ENCODE data around the gene CPO. TPM values are rescaled to one million over a fixed set of nuclear protein-coding genes. Genes with fewer than 3 reads are reported as not detected.

The CPO gene
- total RNA-seq, 3 donors from 2014 or later: not detected

DNA sequence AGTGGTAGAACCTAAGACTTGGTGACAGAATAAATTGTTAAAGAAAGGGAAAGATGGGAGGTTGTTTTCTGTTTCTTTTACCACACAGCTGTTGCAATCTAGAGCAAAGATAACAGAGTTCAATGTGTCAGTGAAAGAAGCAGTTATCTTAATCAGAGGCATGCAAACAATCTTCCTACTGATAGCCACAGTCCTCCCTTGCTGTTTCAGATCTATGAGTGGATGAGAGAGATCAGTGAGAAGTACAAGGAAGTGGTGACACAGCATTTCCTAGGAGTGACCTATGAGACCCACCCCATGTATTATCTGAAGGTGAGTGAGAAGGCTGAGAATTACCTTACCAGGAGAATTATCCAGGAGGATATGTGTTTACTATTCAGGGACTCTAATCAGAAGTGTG lies 15.9 kb downstream of the CPO start:
- no peaks in the 10 kb centered on the region for H3K36me3 Mint-ChIP-seq (ENCODE audit: insufficient read depth)
- no peak for DNase-seq
- no peak overlapping the region for H3K4me3 Mint-ChIP-seq
- no peak for ATAC-seq
- peaks cover 14% of the 10 kb centered on the region for H3K9me3 Mint-ChIP-seq
- no peaks in the 10 kb centered on the region for H3K27me3 Mint-ChIP-seq (ENCODE audit: low read depth)
- H3K4me1 Mint-ChIP-seq (ENCODE audit: low read depth): no peaks in the 10 kb centered on the region

DNA sequence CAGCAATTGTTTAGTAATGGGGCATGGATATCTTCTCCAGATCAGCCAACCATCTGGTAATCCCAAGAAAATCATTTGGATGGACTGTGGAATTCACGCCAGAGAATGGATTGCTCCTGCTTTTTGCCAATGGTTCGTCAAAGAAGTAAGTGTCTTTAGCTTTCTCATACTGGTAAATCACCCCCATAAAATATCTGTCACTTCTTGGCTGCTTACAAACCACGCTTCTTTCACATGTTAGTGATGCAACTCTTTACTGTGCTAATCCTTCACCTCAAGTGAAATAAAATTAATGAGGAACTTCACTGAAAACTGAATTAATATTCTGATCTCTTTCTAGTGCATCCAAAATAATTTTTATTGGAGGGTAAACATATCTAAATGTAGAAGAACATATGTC lies 18.9 kb downstream of the CPO start:
- no peaks in the 10 kb centered on the region for H3K4me1 Mint-ChIP-seq (ENCODE audit: low read depth)
- no peaks in the 10 kb centered on the region for H3K36me3 Mint-ChIP-seq (ENCODE audit: insufficient read depth)

DNA sequence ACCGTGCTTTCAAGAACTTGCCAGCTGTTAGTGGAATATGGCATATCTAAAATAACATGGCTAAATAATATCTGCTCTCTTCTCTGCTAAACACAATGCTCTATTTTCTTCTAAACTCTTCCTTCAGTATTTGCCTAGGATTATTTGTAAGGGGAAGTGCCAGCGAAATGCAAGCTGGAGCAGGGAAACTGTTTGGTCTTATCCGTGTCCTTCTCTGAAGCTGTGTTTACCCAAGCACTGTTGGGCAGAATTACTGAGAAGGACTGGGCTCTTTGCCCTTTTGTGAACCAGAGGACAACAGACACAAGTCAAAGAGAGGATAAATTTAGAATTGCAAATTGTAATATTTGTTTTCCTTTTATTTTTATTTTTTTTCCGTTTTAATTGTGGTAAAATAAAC lies 23.6 kb downstream of the CPO start:
- Mint-ChIP-seq H3K27me3 (ENCODE audit: low read depth) (no peaks in the 10 kb centered on the region), H3K4me1 (ENCODE audit: low read depth) (no peaks in the 10 kb centered on the region), H3K9me3 (no peaks in the 10 kb centered on the region), H3K36me3 (ENCODE audit: insufficient read depth) (no peaks in the 10 kb centered on the region), H3K4me3 (no peak overlapping the region)
- DNase-seq (no peak), ATAC-seq (no peak)

More for the DNA sequence above, 18.9 kb downstream of the CPO start:
- Mint-ChIP-seq H3K4me3 (no peak overlapping the region), H3K9me3 (peaks cover 13% of the 10 kb centered on the region), H3K27me3 (ENCODE audit: low read depth) (no peaks in the 10 kb centered on the region)
- ATAC-seq (no peak), DNase-seq (no peak)

DNA sequence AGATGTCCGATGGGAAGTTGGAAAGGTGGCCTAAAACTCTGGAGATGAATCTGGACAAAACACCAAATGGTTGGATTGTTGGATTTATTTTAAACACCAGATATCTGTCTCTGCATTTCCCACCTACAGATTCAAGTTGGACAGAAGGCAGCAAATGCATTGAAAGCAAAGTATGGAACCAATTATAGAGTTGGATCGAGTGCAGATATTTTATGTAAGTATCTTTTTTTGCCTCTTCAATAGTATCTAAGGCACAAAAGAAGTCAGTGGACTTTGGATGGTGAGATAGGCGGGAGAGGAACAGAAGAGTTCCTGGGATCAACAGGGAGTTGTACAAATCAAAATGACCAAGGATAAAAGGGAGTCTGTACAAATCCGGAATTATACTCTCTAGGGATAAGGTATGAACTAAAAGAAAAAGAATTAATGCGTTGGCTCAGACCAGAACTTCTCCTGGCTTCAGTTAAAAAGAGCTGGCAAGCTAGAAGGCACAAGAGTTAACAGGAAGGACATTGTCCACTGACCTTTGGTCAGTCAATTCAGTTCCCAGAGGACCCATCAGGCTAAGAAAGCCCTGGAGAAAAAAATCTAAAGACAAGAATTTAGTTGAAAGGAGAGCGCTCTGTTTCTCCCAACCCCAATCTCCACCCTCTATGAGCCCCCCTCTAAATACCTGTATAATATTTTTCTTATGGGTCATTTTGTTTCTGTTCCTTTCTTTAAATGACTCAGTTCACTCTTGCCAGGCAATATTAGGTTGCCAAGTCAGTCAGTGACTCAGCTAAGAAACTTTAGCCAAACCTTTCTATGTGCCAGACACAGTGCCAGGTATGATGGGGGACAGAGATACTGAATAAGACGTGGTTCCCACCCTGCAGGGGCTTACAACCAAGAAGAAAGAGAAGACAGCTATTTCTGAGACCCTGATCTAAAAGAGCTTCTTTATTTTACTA lies 29.1 kb downstream of the CPO start:
- H3K4me3 Mint-ChIP-seq: no peak overlapping the region
- no peaks in the 10 kb centered on the region for H3K4me1 Mint-ChIP-seq (ENCODE audit: low read depth)
- H3K9me3 Mint-ChIP-seq: no peaks in the 10 kb centered on the region
- ATAC-seq: no peak
- no peak for DNase-seq
- H3K36me3 Mint-ChIP-seq (ENCODE audit: insufficient read depth): no peaks in the 10 kb centered on the region
- H3K27me3 Mint-ChIP-seq (ENCODE audit: low read depth): no peaks in the 10 kb centered on the region

DNA sequence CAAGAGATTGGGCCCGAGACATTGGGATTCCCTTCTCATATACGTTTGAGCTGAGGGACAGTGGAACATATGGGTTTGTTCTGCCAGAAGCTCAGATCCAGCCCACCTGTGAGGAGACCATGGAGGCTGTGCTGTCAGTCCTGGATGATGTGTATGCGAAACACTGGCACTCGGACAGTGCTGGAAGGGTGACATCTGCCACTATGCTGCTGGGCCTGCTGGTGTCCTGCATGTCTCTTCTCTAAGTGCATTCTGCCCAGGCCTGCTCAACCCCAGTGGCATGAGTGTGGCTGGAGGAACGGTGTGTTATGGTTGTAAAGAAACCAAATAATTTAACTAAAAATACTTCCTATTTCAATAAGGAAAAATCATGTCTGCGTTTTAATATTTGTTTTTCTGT lies 29.9 kb downstream of the CPO start:
- peaks cover 3% of the 10 kb centered on the region for H3K27me3 Mint-ChIP-seq (ENCODE audit: low read depth)
- H3K4me1 Mint-ChIP-seq (ENCODE audit: low read depth): no peaks in the 10 kb centered on the region
- no peak for ATAC-seq
- no peak overlapping the region for H3K4me3 Mint-ChIP-seq
- H3K36me3 Mint-ChIP-seq (ENCODE audit: insufficient read depth): no peaks in the 10 kb centered on the region
- DNase-seq: no peak
- H3K9me3 Mint-ChIP-seq: no peaks in the 10 kb centered on the region

DNA sequence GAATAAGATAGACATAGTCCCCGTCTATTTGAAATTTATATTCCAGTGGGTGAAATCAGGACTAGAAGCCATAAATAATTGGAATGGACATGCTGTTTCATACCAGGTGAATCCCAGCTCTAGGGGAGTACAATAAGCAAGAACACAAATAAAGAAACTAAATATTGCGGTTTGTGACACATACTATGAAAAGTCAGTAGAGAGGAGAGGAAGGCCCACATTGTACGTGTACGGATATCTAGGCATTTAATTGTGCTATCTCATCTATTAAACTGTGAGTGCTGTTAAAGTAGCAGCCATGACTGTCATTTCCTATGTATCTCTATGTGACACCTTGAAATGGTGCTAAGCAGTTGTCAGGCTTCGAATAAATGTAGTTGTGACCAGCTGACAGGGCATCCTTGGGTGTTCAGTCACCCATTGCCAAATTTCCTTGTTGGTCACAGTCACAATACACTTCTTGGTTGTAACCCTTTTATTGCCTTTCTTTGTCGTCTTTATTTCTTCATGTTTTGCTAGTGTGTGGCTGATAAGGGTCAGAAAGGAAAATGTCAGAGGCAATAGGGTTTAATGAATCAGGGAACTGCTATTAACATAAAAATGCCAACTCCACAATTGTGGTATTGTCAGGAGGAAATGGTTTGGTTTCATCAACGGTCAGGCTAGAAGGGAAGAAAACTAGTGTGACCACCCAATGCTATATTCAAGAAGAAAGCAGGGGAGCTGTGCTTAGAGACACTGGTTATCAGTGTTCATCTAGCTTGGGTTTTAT lies 31.5 kb downstream of the CPO start:
- Mint-ChIP-seq H3K4me3 (no peak overlapping the region), H3K36me3 (ENCODE audit: insufficient read depth) (peaks cover 2% of the 10 kb centered on the region), H3K4me1 (ENCODE audit: low read depth) (no peaks in the 10 kb centered on the region), H3K9me3 (peaks cover 5% of the 10 kb centered on the region), H3K27me3 (ENCODE audit: low read depth) (peaks cover 8% of the 10 kb centered on the region)
- DNase-seq (no peak), ATAC-seq (no peak)

DNA sequence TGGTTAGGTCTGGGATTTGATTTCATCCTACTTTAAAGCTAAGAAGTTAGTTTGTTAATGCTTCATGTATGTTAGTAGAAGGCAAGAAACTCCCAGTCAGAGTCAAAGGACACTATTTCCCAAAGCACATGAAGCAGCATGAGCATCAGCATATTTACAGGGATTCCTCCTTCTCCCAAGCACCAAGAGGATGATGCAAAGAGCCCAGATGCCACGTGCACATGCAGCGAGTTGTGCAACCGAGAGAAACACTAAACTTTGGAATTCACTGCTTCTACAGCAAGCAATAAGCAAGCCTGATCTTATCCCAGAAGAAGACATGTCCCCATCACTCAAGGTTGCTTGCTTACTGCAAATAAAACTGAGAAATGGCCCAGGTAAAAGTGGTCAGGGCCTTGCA lies 32.5 kb downstream of the CPO start:
- peaks cover 2% of the 10 kb centered on the region for H3K36me3 Mint-ChIP-seq (ENCODE audit: insufficient read depth)
- peaks cover 5% of the 10 kb centered on the region for H3K9me3 Mint-ChIP-seq
- peaks cover 8% of the 10 kb centered on the region for H3K27me3 Mint-ChIP-seq (ENCODE audit: low read depth)
- ATAC-seq: no peak
- no peaks in the 10 kb centered on the region for H3K4me1 Mint-ChIP-seq (ENCODE audit: low read depth)
- no peak overlapping the region for H3K4me3 Mint-ChIP-seq
- no peak for DNase-seq

DNA sequence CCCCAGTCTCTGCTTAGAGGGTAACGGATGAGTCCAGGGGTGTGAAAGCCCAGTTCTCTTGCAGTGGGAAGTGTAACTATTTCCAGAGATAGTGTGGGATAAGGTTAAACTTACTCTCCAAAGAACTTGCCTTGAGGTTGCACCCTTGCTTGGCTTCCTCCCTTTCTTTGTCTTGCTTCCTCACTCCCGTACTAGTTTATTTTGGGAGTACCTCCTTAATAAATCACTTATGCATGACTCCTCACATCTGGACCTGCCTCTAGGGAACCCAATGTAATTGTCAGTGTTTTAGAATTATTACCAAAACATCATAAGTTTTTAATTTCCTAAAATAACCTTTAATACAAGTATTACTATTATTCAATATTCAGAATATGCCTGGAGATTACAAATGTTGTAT lies 35.2 kb downstream of the CPO start:
- H3K27me3 Mint-ChIP-seq (ENCODE audit: low read depth): peaks cover 8% of the 10 kb centered on the region
- DNase-seq (no peak), ATAC-seq (no peak)
- no peak overlapping the region for H3K4me3 Mint-ChIP-seq
- H3K36me3 Mint-ChIP-seq (ENCODE audit: insufficient read depth): peaks cover 2% of the 10 kb centered on the region
- H3K9me3 Mint-ChIP-seq: peaks cover 5% of the 10 kb centered on the region
- H3K4me1 Mint-ChIP-seq (ENCODE audit: low read depth): no peaks in the 10 kb centered on the region

DNA sequence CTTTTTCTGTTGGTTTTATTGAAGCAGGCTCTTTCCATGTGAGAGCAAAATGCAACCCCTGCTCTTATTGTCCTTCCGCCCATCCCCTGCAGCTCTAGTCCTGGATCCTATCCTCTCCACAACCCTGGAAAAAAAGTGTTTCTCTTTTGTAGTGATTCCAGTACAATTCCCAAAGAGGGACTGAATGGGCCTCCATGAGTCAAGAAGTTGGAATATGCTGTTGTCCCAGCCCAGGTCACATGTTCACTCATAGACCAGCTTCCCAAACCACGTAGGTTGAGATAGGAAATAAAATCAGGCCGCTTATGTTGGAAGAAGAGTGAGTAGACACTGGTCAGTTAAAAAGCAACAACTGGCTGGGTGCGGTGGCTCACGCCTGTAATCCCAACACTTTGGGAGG lies 39.4 kb downstream of the CPO start:
- Mint-ChIP-seq H3K4me3 (no peak overlapping the region), H3K4me1 (ENCODE audit: low read depth) (peaks cover 5% of the 10 kb centered on the region), H3K36me3 (ENCODE audit: insufficient read depth) (peaks cover 2% of the 10 kb centered on the region), H3K27me3 (ENCODE audit: low read depth) (peaks cover 8% of the 10 kb centered on the region), H3K9me3 (peaks cover 5% of the 10 kb centered on the region)
- no peak for ATAC-seq
- no peak for DNase-seq

DNA sequence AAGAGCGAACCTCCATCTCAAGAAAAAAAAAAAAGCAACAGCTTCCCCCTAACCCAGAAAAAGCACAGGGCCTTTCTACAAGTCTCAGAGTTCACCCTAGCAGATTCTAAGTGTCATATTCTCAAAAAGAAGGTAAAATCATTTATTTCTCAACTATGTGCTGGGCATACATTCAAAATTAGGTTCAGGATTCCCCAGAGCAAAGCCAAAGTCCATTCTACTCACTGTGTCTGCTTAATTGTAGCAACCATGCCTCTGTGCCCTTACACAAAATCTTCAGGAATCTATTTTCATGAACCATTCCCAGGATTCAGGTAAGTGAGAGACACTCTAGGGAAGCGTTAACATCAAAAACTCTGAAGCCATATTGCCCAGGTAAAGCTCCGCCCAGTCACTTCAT lies 40.0 kb downstream of the CPO start:
- no peak overlapping the region for H3K4me3 Mint-ChIP-seq
- peaks cover 2% of the 10 kb centered on the region for H3K36me3 Mint-ChIP-seq (ENCODE audit: insufficient read depth)
- DNase-seq: no peak
- no peak for ATAC-seq
- peaks cover 5% of the 10 kb centered on the region for H3K9me3 Mint-ChIP-seq
- H3K27me3 Mint-ChIP-seq (ENCODE audit: low read depth): peaks cover 5% of the 10 kb centered on the region
- H3K4me1 Mint-ChIP-seq (ENCODE audit: low read depth): peaks cover 5% of the 10 kb centered on the region

DNA sequence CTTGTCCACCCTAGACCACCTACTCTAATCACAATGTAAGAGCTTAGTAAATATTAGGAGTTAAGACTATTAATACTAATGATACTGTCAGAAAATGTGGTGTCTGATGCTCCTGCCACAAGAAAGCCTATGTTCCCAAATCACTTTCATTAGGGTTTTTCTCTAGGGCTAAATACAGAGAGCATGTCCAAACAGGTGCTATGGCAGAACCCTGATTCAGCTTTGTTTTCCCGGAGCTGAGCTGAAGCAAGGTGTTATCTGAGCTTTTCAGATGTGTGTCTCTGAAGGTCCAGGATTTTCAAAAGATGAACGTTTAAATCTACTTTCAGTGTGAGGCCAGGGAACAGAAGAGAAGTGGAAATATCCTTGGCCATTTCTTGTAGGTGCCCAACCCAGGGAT lies 40.6 kb downstream of the CPO start:
- Mint-ChIP-seq H3K9me3 (peaks cover 5% of the 10 kb centered on the region), H3K27me3 (ENCODE audit: low read depth) (peaks cover 5% of the 10 kb centered on the region), H3K36me3 (ENCODE audit: insufficient read depth) (peaks cover 2% of the 10 kb centered on the region), H3K4me1 (ENCODE audit: low read depth) (peaks cover 5% of the 10 kb centered on the region), H3K4me3 (no peak overlapping the region)
- DNase-seq (no peak), ATAC-seq (no peak)

DNA sequence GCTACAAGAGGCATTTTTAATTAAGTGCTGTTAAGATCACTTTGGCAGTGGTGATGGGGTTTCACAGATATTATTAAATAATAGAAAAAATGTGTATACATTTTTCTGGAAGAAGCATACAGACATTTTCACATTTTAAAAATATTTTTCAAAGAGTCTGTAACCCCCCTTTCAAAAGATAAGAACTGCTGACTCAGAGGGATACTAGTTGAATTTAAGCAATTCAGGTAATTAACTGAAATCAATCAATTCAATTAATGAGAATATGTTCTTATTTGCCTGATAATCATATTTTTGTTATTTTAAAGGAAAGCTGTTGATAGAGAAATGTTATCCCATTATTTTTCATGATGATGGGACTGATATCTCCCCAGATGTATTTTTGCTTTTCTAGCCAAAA lies 41.1 kb downstream of the CPO start:
- Mint-ChIP-seq H3K9me3 (peaks cover 3% of the 10 kb centered on the region), H3K36me3 (ENCODE audit: insufficient read depth) (peaks cover under 1% of the 10 kb centered on the region), H3K4me3 (no peak overlapping the region), H3K4me1 (ENCODE audit: low read depth) (peaks cover 5% of the 10 kb centered on the region), H3K27me3 (ENCODE audit: low read depth) (peaks cover 4% of the 10 kb centered on the region)
- DNase-seq (no peak), ATAC-seq (no peak)

DNA sequence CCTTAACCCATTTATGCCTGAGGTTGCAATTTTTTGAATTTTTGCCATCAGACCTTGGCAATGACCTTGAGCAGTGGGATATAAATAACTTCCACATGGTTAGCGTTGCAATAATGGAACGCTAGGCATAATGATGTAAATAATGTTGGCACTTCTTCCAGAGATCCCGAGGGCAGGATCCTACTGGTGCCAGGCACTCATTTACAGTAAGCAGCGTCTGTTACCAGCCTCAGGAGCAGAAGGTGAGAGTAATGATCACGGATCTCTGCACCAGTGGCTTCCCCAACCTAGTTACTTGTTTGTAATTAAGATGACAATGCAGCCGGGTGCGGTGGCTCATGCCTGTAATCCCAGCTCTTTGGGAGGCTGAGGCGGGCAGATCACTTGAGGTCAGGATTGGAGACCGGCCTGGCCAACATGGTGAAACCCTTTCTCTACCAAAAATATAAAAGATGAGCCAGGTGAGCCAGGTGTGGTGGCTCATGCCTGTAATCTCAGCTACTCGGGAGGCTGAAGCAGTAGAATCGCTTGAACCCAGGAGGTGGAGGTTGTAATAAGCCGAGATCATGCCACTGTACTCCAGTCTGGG lies 41.9 kb downstream of the CPO start:
- Mint-ChIP-seq H3K36me3 (ENCODE audit: insufficient read depth) (no peaks in the 10 kb centered on the region), H3K27me3 (ENCODE audit: low read depth) (no peaks in the 10 kb centered on the region), H3K4me1 (ENCODE audit: low read depth) (peaks cover 5% of the 10 kb centered on the region), H3K4me3 (no peak overlapping the region), H3K9me3 (no peaks in the 10 kb centered on the region)
- ATAC-seq (no peak), DNase-seq (no peak)

DNA sequence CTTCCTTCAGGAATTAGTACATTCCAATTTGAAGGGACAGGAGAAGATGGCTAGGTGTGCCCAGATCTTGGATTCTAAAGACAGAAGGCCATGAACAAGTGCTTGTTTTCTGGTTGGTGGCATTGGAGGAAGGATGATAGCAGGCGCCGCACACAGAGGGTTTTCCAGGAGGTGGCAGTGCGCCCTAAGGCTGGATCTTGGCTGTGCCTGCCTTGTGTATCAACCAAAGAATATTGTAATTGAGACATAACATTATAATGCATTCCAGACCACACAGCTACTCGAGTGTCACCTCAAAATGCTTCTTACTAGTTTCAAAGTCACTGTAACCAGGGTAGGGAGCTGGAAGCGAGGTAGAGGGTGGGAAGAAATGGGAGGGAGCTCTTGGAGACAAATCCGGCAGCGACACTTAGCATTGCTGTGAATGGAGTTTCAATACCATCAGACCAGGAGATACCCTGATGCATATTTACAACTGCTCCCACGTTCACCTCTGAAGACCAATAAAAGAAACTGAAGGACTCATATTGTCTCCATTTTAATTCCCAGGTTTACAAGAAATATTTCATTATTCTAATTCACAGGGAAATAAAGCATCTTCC lies 42.5 kb downstream of the CPO start:
- DNase-seq (peak; percentile 32), ATAC-seq (no peak)
- H3K4me1 Mint-ChIP-seq (ENCODE audit: low read depth): peaks cover 7% of the 10 kb centered on the region
- no peaks in the 10 kb centered on the region for H3K27me3 Mint-ChIP-seq (ENCODE audit: low read depth)
- no peaks in the 10 kb centered on the region for H3K9me3 Mint-ChIP-seq
- no peak overlapping the region for H3K4me3 Mint-ChIP-seq
- H3K36me3 Mint-ChIP-seq (ENCODE audit: insufficient read depth): no peaks in the 10 kb centered on the region
